Measurements from ENCODE around the gene SMYD3. TPM values are rescaled to one million over a fixed set of nuclear protein-coding genes. Genes with fewer than 3 reads are reported as not detected.

Gene SMYD3
- total and polyA plus RNA-seq, 5 donors = 6.8 to 11.6 (median 9.9) TPM

DNA sequence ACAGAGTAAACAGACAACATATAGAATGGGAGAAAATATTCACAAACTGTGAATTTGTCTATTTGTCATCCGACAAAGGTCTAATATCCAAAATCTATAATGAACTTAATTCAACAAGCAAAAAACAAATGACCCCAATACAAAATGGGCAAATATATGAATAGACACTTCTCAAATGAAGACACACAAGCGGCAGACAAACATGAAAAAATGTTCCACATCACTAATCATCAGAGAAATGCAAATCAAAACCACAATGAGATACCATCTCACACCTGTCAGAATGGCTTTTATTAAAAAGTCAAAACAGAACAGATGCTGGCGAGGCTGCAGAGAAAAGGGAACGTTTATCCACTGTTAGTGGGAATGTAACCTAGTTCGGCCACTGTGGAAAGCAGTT is 72.7 kb downstream of the SMYD3 start:
- 96% methylated on average over 5 of the region's 5 CpGs for WGBS
- intact Hi-C loops (cut with DNase I) = no loop called here
- Histone ChIP-seq H3K27me3 (ENCODE audit: control insufficient read depth, insufficient read depth) (no peaks in the 10 kb centered on the region), H3K4me1 (ENCODE audit: control insufficient read depth, insufficient read depth, low read length) (no peaks in the 10 kb centered on the region), H3K4me3 (ENCODE audit: low read length) (no peak overlapping the region), H3K9me3 (ENCODE audit: control insufficient read depth, low read length) (no peaks in the 10 kb centered on the region), H3K27ac (ENCODE audit: low read length) (no peak overlapping the region)
- ATAC-seq (no peak), DNase-seq (no peak)

DNA sequence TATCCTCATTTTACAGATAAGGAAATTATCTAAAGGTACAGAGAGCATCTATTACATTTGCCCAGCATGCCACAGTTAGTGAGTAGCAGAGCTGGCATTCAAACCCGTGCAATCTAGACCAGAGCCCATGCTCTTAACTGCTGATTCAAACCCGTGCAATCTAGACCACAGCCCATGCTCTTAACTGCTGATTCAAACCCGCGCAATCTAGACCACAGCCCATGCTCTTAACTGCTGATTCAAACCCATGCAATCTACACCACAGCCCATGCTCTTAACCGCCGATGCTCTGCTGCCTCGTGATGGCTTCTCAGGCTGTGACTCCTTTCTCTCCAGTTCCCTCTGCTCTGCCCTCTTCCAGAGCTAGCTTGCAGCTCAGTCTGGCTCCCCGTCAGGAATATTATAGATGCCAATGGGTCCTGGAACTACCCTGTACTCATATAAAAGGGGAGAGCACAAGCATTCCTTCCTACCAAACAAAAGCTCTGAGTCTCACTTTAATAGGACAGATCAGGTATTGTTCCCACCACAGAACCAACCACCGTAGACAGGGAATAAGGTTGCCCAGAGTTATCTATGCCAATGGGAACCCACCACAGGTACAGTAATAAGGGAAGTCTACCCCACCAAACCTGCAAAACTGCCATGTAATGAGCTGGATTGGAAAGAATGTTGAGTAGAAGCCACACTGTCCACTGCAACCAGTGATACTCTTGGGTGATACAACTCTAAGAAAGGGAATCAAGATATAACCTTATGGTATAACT is 78.4 kb downstream of the SMYD3 start:
- intact Hi-C loops (cut with DNase I) = no loop called here
- H3K4me1 ChIP-seq (ENCODE audit: control insufficient read depth, insufficient read depth, low read length) = no peaks in the 10 kb centered on the region
- no peak overlapping the region for H3K4me3 ChIP-seq (ENCODE audit: low read length)
- WGBS = 74% methylated on average over 9 of the region's 9 CpGs
- no peaks in the 10 kb centered on the region for H3K27me3 ChIP-seq (ENCODE audit: control insufficient read depth, insufficient read depth)
- H3K27ac ChIP-seq (ENCODE audit: low read length) = no peak overlapping the region
- DNase-seq (no peak), ATAC-seq (no peak)
- no peaks in the 10 kb centered on the region for H3K9me3 ChIP-seq (ENCODE audit: control insufficient read depth, low read length)

- DNase-seq = no peak
- H3K4me1 ChIP-seq (ENCODE audit: control insufficient read depth, insufficient read depth, low read length) = no peaks in the 10 kb centered on the region
- 97% methylated on average over 3 of the region's 3 CpGs for WGBS
- H3K9me3 ChIP-seq (ENCODE audit: control insufficient read depth, low read length) = no peaks in the 10 kb centered on the region
- no peak overlapping the region for H3K4me3 ChIP-seq (ENCODE audit: low read length)
- ATAC-seq = no peak
- H3K27me3 ChIP-seq (ENCODE audit: control insufficient read depth, insufficient read depth) = no peaks in the 10 kb centered on the region
- intact Hi-C loops (cut with DNase I) = no loop called here
- no peak overlapping the region for H3K27ac ChIP-seq (ENCODE audit: low read length)
Observed at GRCh38 chr1:246427611-246428010, 79.5 kb downstream of the SMYD3 start.

DNA sequence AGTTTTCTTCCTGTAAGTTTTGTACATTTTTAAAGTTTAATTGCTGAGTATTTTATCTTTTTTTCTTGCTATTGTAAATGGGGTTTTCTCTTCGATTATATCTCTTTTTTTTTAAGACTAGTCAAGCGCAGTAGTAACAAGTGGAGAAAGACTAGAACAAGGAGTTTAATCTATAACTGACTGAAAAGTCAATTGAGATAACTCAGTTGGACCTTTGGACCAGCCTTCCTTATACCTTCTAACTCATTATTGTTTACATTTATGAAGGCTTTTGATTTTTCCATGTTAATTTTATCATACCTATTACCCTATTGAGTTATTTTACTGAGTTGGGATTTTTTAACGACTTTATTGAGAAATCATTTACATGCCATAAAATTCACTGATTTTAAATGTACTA is 81.2 kb downstream of the SMYD3 start:
- no peak for DNase-seq
- no peak overlapping the region for H3K4me3 ChIP-seq (ENCODE audit: low read length)
- H3K9me3 ChIP-seq (ENCODE audit: control insufficient read depth, low read length) = no peaks in the 10 kb centered on the region
- no peaks in the 10 kb centered on the region for H3K27me3 ChIP-seq (ENCODE audit: control insufficient read depth, insufficient read depth)
- ATAC-seq = no peak
- no peak overlapping the region for H3K27ac ChIP-seq (ENCODE audit: low read length)
- intact Hi-C loops (cut with DNase I) = no loop called here
- no peaks in the 10 kb centered on the region for H3K4me1 ChIP-seq (ENCODE audit: control insufficient read depth, insufficient read depth, low read length)
- 97% methylated on average over 3 of the region's 3 CpGs for WGBS

DNA sequence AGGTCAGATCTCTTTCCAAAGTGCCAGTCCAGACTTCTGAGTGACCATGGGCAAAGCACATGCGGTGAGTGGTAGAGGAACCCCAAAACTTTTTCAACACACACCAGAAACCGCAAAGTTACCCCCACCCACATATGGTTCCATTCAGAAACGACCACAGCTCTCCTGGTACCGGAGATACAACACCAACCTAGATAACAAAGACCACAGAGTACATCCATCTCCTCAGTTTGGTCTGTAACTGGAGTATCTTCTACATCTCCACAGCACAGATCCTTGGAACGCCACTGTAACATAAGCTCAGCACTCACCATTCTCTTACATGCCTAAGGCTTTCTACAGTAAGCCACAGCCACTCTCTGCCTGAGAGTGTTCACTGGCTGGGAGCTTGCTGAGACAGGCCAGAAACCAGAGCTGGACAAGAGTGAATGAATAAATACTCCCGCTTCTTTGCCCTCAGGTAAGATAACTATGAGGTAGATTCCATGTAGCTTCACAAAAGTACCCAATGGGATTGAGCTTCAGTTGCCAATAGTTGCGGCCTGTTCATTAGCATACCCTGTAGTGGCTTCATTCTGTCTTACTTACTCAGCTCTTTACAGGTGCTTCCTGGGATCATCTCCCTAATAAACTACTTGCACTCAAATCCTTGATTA is 81.8 kb downstream of the SMYD3 start:
- intact Hi-C loops (cut with DNase I) = no loop called here
- no peaks in the 10 kb centered on the region for H3K9me3 ChIP-seq (ENCODE audit: control insufficient read depth, low read length)
- no peak for ATAC-seq
- no peak overlapping the region for H3K27ac ChIP-seq (ENCODE audit: low read length)
- H3K4me1 ChIP-seq (ENCODE audit: control insufficient read depth, insufficient read depth, low read length) = no peaks in the 10 kb centered on the region
- WGBS = 91% methylated on average over 7 of the region's 7 CpGs
- no peak overlapping the region for H3K4me3 ChIP-seq (ENCODE audit: low read length)
- no peaks in the 10 kb centered on the region for H3K27me3 ChIP-seq (ENCODE audit: control insufficient read depth, insufficient read depth)
- no peak for DNase-seq

GRCh38 chr1:246420300-246420699 is 86.8 kb downstream of the SMYD3 start:
- H3K4me1 ChIP-seq (ENCODE audit: control insufficient read depth, insufficient read depth, low read length) = no peaks in the 10 kb centered on the region
- H3K27me3 ChIP-seq (ENCODE audit: control insufficient read depth, insufficient read depth) = no peaks in the 10 kb centered on the region
- no peaks in the 10 kb centered on the region for H3K9me3 ChIP-seq (ENCODE audit: control insufficient read depth, low read length)
- H3K4me3 ChIP-seq (ENCODE audit: low read length) = no peak overlapping the region
- DNase-seq (no peak), ATAC-seq (no peak)
- WGBS = 87% methylated on average over 3 of the region's 3 CpGs
- H3K27ac ChIP-seq (ENCODE audit: low read length) = no peak overlapping the region
- intact Hi-C loops (cut with DNase I) = no loop called here

DNA sequence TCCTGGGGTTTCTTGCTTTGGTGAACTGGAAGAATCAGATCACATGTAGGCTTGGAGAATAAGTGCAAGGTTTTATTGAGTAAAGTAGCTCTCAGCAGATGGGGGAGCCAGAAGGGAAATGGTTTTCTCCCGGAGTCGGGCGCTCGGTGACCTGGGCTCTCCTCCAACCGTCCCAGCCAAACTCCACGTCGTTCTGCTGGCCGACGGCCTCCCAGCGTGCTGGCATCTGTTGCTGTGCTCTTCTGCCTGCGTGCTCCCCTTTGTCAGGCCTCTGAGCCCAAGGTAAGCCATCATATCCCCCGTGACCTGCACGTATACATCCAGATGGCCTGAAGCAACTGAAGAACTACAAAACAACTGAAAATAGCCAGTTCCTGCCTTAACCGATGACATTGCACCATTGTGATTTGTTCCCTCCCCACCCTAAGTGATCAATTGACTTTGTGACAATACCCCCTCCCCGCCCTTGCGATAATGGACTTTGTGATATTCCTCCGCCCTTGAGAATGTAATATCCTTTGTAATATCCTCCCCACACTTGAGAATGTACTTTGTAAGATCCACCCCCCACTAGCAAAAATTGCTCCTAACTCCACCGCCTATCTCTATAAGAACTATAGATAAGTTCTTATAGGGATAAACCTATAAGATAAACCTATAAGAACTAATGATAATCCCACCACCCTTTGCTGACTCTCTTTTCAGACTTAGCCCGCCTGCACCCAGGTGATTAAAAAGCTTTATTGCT is 88.3 kb downstream of the SMYD3 start:
- H3K4me1 ChIP-seq (ENCODE audit: control insufficient read depth, insufficient read depth, low read length) = no peaks in the 10 kb centered on the region
- intact Hi-C loops (cut with DNase I) = no loop called here
- ATAC-seq = no peak
- H3K9me3 ChIP-seq (ENCODE audit: control insufficient read depth, low read length) = no peaks in the 10 kb centered on the region
- H3K27me3 ChIP-seq (ENCODE audit: control insufficient read depth, insufficient read depth) = no peaks in the 10 kb centered on the region
- H3K4me3 ChIP-seq (ENCODE audit: low read length) = no peak overlapping the region
- DNase-seq = no peak
- no peak overlapping the region for H3K27ac ChIP-seq (ENCODE audit: low read length)
- WGBS = 94% methylated on average over 19 of the region's 19 CpGs

DNA sequence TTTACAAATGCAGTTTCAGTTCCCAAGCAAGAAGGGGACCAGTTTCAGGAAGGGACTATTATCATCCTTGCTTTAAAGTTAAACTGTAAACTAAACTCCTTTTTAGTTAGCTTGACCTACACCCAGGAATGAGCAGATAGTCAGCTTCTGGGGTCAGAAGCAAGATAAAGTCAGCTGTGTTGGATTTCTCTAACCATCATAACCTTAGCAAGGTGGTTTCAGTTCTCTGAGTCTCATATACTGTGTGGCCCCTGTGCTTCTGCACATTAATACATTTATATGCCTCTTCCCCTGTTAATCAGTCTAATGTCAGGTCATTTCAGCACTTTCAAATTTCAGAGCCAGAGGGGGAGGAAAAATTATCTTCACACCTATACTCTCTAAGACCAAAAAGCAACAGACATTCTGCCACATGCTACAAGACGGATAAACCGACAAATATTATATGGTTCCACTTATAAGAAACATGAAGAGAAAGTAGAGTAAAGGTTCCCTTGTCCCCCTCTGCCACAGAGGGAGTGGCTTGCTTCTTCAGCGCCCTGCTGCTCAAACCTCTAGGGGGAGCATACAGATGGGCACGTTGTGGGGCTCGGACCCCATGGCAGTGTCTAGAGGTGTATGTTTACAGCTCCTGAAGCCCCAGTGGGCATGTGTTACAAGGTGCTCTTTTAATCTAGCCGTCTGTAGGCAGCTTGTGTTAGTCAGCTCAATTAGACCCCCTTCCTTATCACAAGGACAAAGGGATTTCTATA is 89.1 kb downstream of the SMYD3 start:
- Histone ChIP-seq H3K4me1 (ENCODE audit: control insufficient read depth, insufficient read depth, low read length) (no peaks in the 10 kb centered on the region), H3K9me3 (ENCODE audit: control insufficient read depth, low read length) (no peaks in the 10 kb centered on the region), H3K27me3 (ENCODE audit: control insufficient read depth, insufficient read depth) (no peaks in the 10 kb centered on the region), H3K4me3 (ENCODE audit: low read length) (no peak overlapping the region), H3K27ac (ENCODE audit: low read length) (no peak overlapping the region)
- ATAC-seq (no peak), DNase-seq (no peak)
- intact Hi-C loops (cut with DNase I) = no loop called here
- WGBS = 90% methylated on average over 6 of the region's 6 CpGs

GRCh38 chr1:246417152-246417812 is 89.8 kb downstream of the SMYD3 start:
- H3K9me3 ChIP-seq (ENCODE audit: control insufficient read depth, low read length) = no peaks in the 10 kb centered on the region
- H3K4me1 ChIP-seq (ENCODE audit: control insufficient read depth, insufficient read depth, low read length) = no peaks in the 10 kb centered on the region
- H3K27me3 ChIP-seq (ENCODE audit: control insufficient read depth, insufficient read depth) = no peaks in the 10 kb centered on the region
- ATAC-seq (no peak), DNase-seq (no peak)
- intact Hi-C loops (cut with DNase I) = no loop called here
- 80% methylated on average over 4 of the region's 4 CpGs for WGBS
- no peak overlapping the region for H3K4me3 ChIP-seq (ENCODE audit: low read length)
- H3K27ac ChIP-seq (ENCODE audit: low read length) = no peak overlapping the region

GRCh38 chr1:246416261-246416660 is 90.8 kb downstream of the SMYD3 start:
- ATAC-seq = no peak
- WGBS = 61% methylated on average over 1 of the region's 1 CpG
- no peak overlapping the region for H3K4me3 ChIP-seq (ENCODE audit: low read length)
- intact Hi-C loops (cut with DNase I) = no loop called here
- no peak for DNase-seq
- no peaks in the 10 kb centered on the region for H3K27me3 ChIP-seq (ENCODE audit: control insufficient read depth, insufficient read depth)
- no peak overlapping the region for H3K27ac ChIP-seq (ENCODE audit: low read length)
- H3K4me1 ChIP-seq (ENCODE audit: control insufficient read depth, insufficient read depth, low read length) = no peaks in the 10 kb centered on the region
- no peaks in the 10 kb centered on the region for H3K9me3 ChIP-seq (ENCODE audit: control insufficient read depth, low read length)
